SK-N-MC (cell line): Measurements from ENCODE around the gene CMTR1.

Experiments
- EZH2 ChIP-seq: fragments of 200-600 bp; sonication (generic); IDR thresholded peaks from one replicate; pipeline ENCODE4 v1.6.1; 2017; ENCODE audit warnings: antibody characterized with exemption
- FOXP2 ChIP-seq: optimal IDR thresholded peaks from 2 replicates; pipeline ENCODE3; 2011; ENCODE audit warnings: mild to moderate bottlenecking, moderate library complexity; ENCODE audit not compliant: insufficient read depth; ENCODE audit errors: extremely low read length, control extremely low read depth

- no peak for TF ChIP-seq FOXP2
- no peak for TF ChIP-seq EZH2
Measured at GRCh38 chr6:37441651-37442050, 8.6 kb downstream of the CMTR1 start.
